HTERT RPE-1 (cell line): ENCODE results near the gene SAXO2.
"Not testable (repeated sequence)": the region's sequence is repeated elsewhere in the genome, so short reads cannot be mapped to it uniquely, and the experiment has no call there.

Experiments used
- in situ Hi-C: fragments of 300-500 bp; cut with MboI; formaldehyde crosslinking; loops from 4 replicates; pipeline ENCODE4 v1.14.3; 2020; ENCODE audit warnings: low sequenced_read_pairs

SAXO2 gene, protein sequence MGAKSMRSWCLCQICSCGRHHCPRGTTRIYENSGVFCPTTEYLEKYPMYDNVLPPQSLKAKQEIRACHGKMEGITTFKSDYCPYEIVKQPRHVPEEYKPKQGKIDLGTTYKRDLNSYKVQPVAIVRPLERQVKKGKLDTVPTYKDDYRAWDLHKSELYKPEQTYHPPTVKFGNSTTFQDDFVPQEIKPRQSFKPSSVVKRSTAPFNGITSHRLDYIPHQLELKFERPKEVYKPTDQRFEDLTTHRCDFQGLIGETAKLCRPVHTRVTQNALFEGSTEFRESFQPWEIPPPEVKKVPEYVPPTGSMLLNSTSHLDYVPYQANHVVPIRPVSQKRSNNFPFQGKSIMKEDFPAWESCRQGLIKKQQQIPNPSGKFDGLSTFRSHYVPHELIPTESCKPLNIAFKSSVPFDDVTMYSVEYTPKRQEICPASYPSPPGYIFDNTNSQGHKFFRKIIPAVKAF

DNA sequence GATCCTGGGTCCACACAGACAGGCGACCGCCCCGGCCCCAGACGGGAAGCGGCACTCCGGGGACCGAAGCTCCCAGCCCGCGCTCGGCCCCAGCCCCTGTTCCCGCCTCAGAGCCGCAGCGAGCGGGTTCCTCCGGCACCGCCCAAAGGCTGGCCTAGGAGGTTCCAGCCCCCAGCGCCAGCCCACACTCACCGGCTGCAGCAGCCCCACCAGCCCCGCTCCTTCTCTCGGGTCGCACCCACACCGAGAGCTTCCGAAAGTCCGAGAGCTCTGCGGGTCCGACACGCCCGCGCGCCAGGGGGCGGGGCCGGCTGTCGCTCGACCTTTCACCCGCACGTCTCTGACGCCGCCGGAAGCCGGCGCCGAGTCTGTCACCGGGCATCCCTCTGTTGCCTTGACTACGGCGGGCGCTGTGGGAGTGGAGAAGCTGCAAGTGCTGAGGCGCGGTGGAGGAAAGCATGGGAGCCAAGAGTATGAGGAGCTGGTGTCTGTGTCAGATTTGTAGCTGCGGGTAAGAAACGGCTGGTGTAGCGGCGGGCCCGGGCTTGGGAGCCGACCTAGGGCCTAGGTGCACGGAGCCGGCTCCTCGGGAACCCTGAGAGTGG is at the start of gene SAXO2, which contains the start of gene EFL1:
Gene SAXO2 (plus strand): TSS at position 397 of the 605 bp plus-strand sequence. CDS start 62 bp downstream, at position 459.
Gene EFL1 (minus strand): TSS at position 313 of the 605 bp plus-strand sequence. CDS start 956 bp downstream, outside the sequence.
- in situ Hi-C loops: no loop called here

DNA sequence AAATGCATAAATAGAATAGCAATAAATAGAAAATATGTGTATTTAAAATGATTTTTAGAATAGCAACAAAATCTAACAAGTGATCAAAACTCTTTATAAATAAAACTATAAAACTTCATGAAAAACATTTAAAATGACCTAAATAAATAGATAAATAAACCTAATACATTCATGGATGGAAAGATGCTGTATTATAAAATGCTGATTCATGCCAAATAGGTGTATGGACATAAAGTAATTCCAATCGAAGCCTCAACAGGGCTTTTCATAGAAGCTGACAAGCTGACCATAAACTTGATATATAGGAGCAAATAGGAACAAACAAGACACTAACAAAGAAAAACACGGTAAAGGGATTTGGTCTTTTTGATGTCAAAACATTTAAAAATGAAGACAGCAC is 46.5 kb upstream of the SAXO2 start:
- in situ Hi-C loops: not testable (repeated sequence)

DNA sequence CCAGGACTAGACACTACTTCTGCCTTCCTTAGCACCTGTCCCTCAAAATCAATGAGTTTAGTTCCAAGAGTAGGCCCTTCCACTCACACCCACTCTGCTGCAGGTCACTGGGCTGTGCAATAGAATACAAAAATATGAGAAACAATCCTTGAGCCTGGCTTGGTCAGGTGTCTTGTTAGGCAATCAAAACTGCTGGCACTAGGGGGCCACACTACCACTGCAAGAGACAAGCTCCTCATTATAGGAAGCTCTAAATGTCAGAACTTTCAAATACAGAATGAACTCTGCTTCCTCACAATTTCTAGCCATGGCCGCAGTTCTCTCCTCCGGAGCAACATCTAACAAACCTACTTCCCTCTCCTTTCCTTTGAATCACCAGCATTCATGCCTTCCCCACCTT is 41.1 kb upstream of the SAXO2 start:
- in situ Hi-C loops: not testable (repeated sequence)

DNA sequence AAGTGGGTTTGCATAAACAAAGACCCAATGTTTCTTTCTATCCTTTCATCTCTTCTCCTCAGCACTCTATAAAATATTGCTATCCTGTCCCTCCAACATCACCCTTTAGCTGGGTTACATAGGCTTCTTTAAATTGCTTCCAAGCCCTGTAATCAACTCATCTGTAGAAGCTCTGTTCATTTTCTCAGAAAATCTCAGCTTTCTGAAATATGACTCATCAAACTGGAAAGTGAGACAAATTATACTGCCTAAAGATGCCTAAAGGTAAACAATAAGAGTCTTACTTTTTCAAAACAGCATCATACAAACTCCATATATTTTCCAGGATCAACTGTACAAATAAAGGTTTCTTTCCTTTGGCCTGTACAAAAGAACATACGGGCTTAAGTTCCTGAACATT is 33.9 kb upstream of the SAXO2 start:
- in situ Hi-C loops: no loop called here

DNA sequence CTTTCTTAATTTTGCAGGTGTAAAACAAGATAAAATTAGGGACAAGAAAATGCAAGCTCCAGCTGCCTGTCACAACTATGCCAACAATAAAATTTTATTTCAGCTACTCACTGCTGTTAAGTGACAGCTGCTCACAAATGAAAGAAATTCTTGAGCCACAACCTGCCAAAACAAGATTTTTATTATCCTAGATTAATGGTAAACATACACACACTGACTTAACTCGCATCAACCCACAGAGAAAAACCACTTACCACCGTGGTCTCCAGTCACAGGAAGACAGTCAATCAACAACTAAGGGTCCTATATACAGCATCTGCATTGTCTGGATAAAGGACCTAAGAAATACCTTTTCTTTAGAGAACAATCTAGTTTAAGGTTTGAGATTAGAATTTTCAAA is 31.4 kb upstream of the SAXO2 start:
- in situ Hi-C loops: no loop called here

DNA sequence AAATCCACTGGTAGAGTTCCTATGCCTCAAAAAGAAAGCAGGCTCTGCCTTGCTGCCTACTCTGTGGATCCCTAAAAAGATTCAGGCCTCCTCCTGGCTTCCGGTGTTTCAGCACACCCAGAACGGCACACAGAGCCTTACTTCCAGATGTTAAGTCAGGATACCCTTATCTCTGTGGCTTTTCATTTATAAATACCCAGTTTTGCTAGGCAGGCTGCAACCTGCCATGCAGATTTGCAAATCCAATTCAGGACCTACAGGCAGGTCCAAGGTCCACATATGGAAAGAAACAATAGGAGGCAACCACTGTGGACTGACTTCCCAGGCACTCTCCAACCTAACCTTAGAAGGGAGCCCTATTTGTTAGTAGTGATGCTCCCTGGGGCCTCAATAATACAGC is 30.8 kb upstream of the SAXO2 start:
- in situ Hi-C loops: no loop called here

DNA sequence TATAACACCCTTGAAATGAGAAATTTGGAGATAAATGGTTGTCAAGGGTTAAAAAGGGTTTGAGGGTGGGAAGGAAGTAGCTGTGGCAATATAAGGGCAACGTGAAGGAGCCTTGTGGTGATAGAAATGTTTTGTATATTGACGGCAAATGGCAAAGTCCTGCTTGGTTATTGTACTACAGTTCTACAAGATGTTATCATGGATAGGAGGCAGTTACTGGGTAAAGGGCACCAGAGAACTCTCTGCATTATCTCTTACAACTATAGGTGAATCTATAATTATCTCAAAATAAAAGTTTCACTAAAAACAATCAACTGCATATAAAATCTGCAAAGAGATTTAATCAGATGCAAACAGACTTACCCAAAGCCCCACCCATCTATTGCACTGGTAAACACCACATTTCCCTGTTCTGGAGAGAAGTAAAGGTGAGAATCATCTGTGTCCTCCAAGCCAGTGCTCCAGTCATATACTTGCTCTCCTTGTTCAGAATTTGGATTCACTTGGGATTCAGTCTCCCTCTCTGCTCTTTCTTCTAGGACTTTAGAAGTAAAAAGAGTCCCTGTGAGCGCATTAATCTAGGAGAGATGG is 24.6 kb upstream of the SAXO2 start:
- in situ Hi-C loops: not testable (repeated sequence)

DNA sequence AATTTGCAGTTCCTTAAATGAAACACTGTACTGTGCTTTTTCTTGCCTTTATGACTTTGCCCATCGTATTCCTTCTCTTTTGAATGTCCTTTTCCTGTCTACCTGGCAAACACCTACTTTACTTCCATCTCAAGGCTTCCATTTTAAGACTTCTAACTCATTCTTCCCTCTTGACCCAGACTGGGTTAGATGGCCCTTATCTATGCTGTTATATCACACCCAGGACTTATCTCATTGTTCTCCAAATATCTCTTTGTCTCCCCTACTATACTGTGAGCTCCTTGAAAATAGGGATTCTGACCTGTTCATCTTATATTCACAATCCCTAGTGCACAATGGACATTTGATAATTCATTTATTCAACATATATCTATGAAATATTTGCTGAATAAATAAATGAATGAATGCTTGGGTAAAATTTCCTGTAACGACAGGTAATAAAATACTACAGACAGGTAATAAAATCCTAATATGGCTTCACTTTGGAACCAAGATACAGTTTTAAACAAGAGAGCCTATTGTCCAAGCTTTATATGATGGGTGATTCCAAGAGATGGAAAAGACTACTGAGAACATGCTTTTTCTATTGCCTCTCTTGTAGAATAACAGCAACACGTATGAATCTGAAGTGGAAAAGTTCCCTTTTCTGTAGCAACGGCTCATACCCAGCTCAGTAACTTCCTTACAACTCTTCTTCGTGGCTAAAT is 22.8 kb upstream of the SAXO2 start:
- in situ Hi-C loops: no loop called here

DNA sequence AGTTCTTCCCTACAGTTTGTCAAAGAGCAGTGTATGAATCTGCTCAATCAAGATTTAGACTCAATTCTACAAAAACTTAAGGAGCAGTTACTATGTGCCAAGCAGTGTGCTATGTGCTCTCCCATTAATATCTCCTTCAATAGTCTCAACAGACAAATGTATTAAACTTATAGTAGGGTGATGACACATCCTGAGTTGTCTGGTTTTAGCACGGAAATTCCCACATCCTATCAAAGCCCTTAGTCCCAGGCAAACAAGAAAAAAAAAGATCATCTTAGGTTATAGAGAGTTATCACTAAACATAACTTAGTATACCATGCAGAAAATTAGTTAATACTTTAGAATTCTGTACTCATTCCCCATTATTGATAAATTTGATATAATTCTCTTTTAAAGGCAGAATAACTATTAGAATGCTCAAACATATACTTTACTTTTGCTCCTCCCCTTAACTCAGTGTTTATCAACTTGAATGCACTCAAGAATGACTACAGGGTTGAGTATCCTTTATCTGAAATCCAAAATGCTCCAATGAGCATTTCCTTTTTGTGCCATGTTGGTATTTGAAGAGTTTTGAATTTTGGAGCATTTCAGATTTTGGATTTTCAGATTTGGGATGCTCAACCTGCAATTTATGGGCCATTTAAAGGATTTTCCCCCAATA is 20.6 kb upstream of the SAXO2 start:
- in situ Hi-C loops: not testable (repeated sequence)

DNA sequence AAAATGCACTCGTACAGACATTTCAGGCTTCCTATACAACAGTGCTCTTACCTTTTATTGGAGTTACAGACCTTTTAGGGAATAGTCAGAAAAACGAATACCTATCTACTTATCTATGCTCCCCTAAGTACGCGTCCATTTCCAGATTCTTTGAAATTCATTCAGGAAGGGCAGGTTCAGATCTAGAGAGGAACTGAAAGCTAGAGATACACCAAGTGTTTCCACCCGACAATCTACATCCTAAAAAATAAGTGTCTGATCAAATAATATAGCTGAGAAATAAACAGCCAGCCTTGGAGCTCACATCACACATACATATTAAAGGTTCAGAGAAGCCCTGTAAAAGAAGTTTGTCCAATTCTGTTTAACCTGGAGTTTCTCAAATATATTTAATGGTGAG is 19.0 kb upstream of the SAXO2 start:
- in situ Hi-C loops: not testable (repeated sequence)

DNA sequence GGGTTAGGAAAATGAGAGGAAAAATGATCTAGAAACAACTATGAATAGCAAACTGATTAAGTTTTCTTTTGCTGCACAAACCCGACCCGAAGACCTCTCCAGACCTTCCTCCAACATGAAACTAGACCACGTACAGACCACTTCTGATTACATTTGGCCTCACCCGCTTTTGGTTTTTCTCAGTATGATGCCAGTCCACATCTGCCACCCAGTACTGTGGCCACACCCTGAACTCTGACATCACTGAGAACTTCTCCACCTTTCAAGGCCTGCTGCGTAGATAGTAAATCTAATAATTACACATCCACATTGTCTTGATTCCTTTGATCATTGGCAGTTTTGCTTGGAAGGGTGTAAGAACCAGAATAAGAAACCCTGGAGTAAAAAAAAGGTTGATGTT is 16.7 kb upstream of the SAXO2 start:
- in situ Hi-C loops: not testable (repeated sequence)

DNA sequence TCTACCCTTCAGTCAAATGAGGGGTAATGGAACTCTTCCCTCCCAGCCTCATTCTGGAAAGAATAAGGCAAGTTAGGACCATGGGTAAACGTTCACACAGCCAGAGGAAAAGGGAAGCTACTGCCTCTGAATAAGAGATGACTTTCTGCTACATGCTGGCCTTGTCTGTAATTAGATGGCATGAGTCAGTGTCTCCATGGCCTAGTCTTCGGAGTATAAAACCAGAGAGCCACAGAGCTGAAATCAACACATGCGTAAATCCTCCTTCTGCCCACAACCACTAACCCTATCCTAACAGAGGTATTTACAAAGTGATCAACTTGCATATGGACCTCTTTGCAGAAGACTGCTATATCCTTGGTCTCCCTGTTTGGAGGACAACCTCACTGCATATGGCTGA is 14.4 kb upstream of the SAXO2 start:
- in situ Hi-C loops: not testable (repeated sequence)

DNA sequence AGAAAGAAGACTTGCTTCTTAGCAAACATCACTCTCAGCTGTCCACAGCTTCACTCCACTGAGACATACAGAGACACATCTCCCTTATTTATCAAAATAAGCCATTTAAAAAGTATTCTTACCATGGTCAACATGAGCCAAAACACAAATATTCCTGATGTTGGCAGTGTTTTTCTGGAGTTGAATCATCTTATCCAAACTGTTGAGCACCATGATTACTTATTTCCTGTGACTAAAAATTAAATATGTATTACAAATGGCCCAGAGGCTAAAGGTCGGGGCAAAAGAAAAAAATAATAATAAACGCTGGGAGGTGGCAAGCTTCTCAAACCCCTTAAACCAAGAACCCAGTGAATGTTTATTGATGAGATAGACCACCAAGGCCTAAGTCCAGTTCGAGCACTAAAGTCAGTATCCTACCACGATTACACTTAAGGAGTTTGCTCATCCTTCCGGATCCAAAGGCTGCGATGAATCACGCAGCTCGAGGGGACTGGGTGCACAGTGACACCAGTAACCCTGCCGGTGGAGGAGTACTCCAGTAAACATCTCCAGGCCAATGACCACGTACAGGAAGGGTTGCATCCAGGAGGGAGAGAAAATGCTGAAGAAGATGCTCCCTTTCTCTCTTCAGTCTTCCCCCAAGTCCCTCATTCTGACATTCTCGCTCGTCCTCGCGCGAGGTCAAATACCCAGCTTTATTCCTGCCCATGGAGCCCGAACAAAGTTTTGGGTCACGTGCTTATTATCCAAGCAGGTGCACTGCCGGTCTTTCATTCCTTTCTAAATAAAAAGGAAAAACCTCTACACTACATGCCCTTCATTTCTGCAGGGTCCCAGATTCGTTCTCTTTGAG is 824 bp upstream of the SAXO2 start:
- in situ Hi-C loops: not testable (repeated sequence)

DNA sequence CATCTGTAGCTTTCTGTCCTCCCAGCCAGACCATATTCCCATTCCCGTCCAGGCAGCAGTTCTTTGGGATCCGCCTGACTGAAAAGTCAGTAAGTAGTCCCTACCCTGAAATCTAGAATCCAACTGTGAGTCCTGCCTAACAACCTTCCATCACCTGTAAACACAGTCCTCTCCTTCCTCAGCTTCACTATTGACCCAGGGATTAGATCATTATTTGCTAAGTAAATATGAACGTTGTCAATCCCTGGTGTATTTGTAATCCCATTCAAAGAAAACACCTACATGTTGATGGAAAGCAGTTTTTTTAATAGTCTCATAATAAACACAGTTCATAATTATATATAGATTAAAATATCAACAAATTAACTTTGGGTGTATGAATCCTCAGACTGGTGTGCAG is 732 bp downstream of the SAXO2 start:
- in situ Hi-C loops: no loop called here

DNA sequence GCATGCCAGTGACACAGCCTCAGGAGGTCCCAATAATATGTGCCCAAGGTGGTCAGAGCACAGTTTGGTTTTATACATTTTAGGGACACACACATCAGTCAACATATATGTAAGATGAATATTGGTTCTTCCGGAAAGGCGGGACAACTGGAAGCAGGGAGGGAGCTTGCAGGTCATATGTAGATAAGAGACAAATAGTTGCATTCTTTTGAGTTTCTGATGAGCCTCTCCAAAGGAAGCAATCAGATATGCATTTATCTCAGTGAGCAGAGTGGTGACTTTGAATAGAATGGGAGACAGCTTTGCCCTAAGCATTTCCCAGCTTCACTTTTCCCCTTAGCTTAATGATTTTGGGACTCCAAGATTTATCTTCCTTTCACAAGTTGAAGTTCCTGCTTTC is 4.5 kb downstream of the SAXO2 start:
- in situ Hi-C loops: not testable (repeated sequence)

DNA sequence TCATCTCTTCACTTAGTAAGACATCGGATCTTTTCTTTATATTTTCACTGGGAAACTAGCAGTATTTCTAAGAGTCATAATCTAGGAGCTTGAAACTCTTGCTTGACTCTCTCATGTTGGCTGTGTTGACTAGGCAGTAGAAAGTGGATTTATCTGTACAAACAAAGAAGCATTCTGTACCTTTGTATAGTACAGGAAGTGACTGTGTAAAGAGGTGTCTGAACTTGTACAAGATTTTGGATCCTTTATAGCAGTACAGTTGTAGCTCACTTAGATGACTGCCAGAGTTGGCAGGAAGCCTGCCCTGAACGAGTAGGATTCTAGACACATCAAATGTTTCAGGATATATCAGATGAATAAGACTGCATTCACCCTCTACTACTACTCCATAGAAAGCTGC is 5.8 kb downstream of the SAXO2 start:
- in situ Hi-C loops: not testable (repeated sequence)

DNA sequence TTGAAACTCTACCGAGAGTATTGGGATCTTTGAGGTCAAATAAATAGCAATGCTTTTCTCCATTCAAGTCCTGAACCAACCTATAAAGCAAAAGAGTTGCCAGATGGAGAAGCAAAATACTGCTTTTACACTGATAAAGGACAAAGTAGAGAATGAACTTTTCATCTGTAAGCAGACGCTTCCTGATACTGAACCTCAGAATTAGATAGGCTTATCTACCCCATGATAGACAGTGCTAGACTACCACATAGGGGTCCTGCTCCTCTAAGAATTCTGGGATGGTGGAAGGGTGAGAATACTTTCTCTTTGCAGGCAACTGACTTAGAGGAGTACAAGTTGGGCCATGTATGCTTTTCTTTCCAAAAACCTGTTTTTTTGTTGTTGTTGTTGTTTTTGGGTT is 9.5 kb downstream of the SAXO2 start:
- in situ Hi-C loops: no loop called here

DNA sequence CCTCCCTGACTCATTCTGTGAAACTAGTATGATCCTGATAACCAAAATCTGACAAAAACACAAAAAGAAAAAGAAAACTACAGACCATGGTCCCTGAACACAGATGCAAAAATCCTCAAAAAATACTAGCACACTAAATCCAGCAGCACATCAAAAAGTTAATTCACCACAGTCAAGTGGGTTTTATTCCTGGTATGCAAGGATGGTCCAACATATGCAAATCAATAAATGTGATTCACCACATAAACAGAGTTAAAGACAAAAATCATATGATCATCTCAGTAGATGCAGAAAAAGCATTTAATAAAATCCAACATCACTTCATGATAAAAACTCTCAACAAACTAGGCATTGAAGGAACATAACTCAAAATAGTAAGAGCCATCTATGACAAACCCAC is 12.8 kb downstream of the SAXO2 start:
- in situ Hi-C loops: no loop called here

DNA sequence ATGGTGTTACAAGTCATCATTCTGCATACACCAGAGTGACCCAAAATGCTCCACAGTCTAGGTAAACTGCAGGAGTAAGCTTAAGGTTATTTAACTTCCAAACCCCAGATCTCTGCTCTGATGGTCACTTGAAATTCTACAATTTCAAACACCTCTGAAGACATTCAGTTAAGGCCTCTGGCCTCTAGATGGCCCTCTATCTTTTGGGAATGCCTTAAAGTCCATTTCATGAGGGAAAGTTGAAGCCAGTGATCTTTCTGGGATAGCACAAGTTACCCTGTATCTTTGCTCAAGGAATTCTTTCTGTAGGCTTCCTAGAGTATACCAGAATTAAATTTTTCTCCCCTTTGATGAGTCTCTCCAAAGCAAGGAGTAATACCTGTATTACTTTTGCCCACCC is 18.7 kb downstream of the SAXO2 start:
- in situ Hi-C loops: not testable (repeated sequence)

DNA sequence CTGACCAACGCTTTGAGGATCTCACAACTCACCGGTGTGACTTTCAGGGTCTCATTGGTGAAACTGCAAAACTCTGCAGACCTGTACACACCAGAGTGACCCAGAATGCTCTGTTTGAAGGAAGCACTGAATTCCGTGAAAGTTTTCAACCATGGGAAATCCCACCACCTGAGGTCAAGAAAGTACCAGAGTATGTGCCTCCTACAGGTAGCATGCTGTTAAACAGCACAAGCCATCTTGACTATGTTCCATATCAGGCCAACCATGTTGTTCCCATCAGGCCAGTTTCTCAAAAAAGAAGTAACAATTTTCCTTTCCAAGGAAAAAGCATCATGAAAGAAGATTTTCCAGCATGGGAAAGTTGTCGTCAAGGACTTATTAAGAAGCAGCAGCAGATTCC is 19.8 kb downstream of the SAXO2 start:
- in situ Hi-C loops: not testable (repeated sequence)
